Fibroblast of villous mesenchyme (primary cell): ENCODE measurements around the gene ASXL3. TPM values are rescaled to one million over a fixed set of nuclear protein-coding genes. Genes with fewer than 3 reads are reported as not detected.

Experiments used
- DNase-seq: peaks from one replicate; pipeline ENCODE4 v3.0.0-alpha.2; 2010; ENCODE audit warnings: low read depth
- H3K4me3 ChIP-seq: 2 replicates; pipeline ENCODE4 v1.5.1; 2011; ENCODE audit warnings: low read depth, mild to moderate bottlenecking, low read length
- CTCF ChIP-seq: IDR thresholded peaks from 2 replicates; pipeline ENCODE4 v1.5.1; 2012; ENCODE audit warnings: low read depth, mild to moderate bottlenecking, low read length; ENCODE audit not compliant: insufficient read depth
- total RNA-seq: library from RNA; depleted of rRNA; stranded (reverse); fragments of >200 nt; gene quantifications from 2 replicates; pipeline ENCODE4 v1.2.3, GENCODE V29; 2012

ASXL3 gene
- total RNA-seq, 1 donor, result under 0.01 TPM

- TF ChIP-seq CTCF, result no peak
- no peak overlapping the region for H3K4me3 ChIP-seq
- no peak for DNase-seq
These were observed 34.6 kb downstream of the ASXL3 start for GRCh38 chr18:33612632-33613031.

GRCh38 chr18:33616556-33616955 is 38.5 kb downstream of the ASXL3 start:
- H3K4me3 ChIP-seq, result no peak overlapping the region
- DNase-seq, result no peak
- TF ChIP-seq CTCF, result no peak

DNA sequence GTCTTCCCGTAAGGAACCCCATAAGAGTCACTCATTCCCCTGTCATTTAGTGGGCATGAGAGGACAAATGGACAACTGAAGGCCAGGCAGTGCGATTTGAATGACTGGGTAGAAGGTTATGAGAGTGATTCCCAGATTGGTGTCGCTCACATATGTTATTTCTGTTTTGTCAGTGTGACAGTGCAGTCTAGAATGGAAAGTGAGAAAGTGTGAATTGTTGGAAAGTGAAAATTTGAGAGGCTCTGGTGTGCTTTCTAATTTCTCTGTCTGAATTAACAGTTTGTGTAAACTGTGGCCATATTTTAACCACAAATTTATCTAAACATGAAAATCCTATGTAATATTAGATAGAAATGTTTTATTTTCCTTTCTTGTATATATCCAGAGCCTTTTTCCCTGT is 49.1 kb downstream of the ASXL3 start:
- H3K4me3 ChIP-seq, result no peak overlapping the region
- no peak for DNase-seq
- no peak for TF ChIP-seq CTCF

DNA sequence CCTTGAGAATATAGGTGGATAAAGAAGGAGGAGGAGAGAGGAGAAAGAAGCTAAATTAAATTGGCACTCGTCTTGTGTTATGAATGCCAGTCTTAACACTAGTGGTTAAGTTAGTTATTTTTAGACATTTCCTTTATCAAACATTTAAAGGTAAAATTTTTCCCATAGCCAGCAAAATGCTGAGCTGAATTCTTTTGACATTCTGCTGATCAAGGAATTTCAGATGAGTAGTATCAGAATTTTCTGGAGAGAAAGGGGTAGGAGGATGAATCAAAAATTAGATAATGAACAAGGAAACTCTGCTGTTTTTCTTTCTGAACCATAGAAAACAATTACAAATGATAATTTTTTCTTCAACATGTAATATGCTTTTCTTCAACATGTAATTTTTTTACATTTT is 52.5 kb downstream of the ASXL3 start:
- no peak for TF ChIP-seq CTCF
- no peak overlapping the region for H3K4me3 ChIP-seq
- no peak for DNase-seq

DNA sequence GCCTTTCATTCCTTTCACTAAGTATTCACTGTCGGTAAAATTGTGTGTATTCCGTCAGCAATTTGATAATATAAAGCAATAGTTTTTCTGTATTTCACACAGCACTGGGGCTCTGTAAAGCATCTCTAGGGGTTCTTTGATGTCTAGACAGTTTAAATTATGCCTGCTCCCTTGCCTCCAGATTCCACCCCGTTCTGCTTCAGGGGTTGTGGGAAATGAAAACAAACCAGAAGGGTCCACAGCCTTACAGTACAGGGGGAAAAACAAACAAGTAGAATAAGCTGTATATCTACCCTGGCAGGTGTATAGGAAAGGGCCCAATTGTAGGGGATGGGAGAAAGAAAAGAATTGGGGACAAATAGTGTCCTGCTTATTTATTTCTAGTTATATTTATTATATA is 63.1 kb downstream of the ASXL3 start:
- TF ChIP-seq CTCF, result no peak
- H3K4me3 ChIP-seq, result no peak overlapping the region
- no peak for DNase-seq

DNA sequence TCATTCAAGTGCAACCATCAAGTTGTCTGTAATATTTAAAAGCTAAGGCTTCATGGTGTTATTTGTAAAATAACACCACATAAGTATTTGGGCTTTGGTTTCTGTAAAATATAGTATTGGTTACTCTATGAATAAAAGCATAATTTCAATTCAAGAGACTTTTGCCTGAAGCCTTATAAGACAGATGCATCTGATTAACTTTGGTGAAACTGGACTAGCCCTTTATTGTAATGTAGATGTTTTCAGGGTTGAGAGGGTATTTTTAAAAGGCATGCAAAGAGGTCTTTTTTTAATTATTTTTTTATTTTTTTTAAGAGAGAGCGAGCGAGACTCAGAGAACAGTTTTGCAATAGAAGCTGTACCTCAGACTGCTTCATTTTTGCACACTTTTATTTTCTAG is 66.5 kb downstream of the ASXL3 start:
- no peak overlapping the region for H3K4me3 ChIP-seq
- no peak for TF ChIP-seq CTCF
- DNase-seq, result no peak

- H3K4me3 ChIP-seq, result no peak overlapping the region
- no peak for DNase-seq
- no peak for TF ChIP-seq CTCF
These were observed 69.3 kb downstream of the ASXL3 start for GRCh38 chr18:33647365-33647764.
